ENCODE data around the gene SENP5. TPM values are rescaled to one million over a fixed set of nuclear protein-coding genes. Genes with fewer than 3 reads are reported as not detected.
A peak's percentile ranks its signal among the peaks of the same experiment; 100 is the strongest.

The SENP5 gene
- total RNA-seq, 2 donors from 2014 or later = 28.3 to 62.9 TPM

DNA sequence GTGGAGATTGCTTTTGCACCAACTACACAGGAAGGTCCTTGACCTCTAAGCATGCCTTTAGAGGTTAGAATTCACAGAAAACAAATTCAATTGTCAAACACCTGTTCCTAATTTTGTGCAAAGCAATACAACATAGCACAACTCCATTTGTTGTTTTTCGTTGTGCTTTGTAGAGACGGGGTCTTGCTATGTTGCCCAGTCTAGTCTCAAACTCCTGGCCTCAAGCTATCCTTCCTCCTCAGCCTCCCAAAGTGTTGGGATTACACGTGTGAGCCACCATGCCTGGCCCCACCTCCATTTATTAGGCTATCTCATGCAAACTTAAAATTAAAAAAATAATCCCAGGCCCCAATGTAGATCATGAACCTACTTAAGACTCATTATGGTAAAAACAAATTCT lies 68.6 kb downstream of the SENP5 start:
- no peak overlapping the region for H3K27ac ChIP-seq
- peaks cover 2% of the 10 kb centered on the region for H3K4me1 ChIP-seq (replicated peaks)
- H3K27me3 ChIP-seq (replicated peaks; ENCODE audit: insufficient read depth) = no peaks in the 10 kb centered on the region
- DNase-seq (ENCODE audit: low spot score) = no peak
- TF ChIP-seq POLR2A (IDR thresholded peaks at IDR 0.05) = no peak
- TF ChIP-seq, protein P1, sequence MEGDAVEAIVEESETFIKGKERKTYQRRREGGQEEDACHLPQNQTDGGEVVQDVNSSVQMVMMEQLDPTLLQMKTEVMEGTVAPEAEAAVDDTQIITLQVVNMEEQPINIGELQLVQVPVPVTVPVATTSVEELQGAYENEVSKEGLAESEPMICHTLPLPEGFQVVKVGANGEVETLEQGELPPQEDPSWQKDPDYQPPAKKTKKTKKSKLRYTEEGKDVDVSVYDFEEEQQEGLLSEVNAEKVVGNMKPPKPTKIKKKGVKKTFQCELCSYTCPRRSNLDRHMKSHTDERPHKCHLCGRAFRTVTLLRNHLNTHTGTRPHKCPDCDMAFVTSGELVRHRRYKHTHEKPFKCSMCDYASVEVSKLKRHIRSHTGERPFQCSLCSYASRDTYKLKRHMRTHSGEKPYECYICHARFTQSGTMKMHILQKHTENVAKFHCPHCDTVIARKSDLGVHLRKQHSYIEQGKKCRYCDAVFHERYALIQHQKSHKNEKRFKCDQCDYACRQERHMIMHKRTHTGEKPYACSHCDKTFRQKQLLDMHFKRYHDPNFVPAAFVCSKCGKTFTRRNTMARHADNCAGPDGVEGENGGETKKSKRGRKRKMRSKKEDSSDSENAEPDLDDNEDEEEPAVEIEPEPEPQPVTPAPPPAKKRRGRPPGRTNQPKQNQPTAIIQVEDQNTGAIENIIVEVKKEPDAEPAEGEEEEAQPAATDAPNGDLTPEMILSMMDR (IDR thresholded peaks at IDR 0.05) = no peak
- TF ChIP-seq POLR2AphosphoS5 (IDR thresholded peaks at IDR 0.05) = no peak
- intact Hi-C loops (cut with DNase I) = no loop called here
- H3K9me3 ChIP-seq = no peaks in the 10 kb centered on the region
- H3K36me3 ChIP-seq = peaks cover 2 to 5% of the 10 kb centered on the region in 2 donors
- 89% methylated on average over 3 of the region's 3 CpGs for WGBS
- H3K4me3 ChIP-seq = no peak overlapping the region

DNA sequence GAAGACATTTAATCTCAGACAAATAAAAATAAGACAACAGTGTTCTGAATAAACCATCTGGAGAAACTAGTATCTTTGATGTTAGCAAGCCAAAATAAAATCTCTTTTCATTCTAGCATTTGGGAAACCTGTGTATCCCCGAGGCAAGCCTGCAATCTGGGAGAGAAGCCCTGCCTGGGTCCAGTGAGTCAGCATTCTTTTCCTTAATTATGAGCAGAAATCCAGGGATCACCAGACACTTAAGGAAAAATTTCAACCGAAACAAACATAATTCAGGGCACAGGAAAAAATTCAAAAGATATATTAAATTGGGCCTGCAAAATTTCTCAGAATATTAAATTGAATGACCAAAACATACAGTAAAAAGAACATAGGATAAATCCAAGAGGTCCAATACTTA lies 70.4 kb downstream of the SENP5 start:
- 86% methylated on average over 2 of the region's 2 CpGs for WGBS
- Histone ChIP-seq H3K27ac (no peak overlapping the region), H3K36me3 (peaks cover 2 to 5% of the 10 kb centered on the region in 2 donors), H3K9me3 (no peaks in the 10 kb centered on the region), H3K4me1 (replicated peaks) (peaks cover 3% of the 10 kb centered on the region), H3K4me3 (no peak overlapping the region), H3K27me3 (replicated peaks; ENCODE audit: insufficient read depth) (no peaks in the 10 kb centered on the region)
- intact Hi-C loops (cut with DNase I) = no loop called here
- TF ChIP-seq POLR2A (IDR thresholded peaks at IDR 0.05) = no peak
- TF ChIP-seq POLR2AphosphoS5 (IDR thresholded peaks at IDR 0.05) = no peak
- TF ChIP-seq, protein P1 (IDR thresholded peaks at IDR 0.05) = no peak
- DNase-seq (ENCODE audit: low spot score) = no peak

DNA sequence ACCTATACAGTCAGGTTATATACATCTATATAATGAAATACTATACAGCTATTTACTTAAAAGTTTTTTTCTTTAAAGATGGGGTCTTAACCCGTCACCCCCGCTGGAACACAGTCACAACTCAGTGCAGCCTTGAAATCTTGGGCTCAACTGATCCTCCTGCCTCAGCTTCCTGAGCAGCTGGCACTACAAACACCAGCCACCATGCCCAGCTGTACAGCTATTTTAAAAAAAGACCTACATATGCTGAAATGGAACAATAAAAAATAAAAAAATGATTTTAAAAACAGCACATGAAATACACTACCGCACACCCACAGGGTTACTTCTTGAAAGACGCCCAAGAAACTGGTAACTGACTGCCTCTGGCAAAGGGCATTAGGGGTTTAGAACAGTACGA lies 70.9 kb downstream of the SENP5 start:
- no peaks in the 10 kb centered on the region for H3K9me3 ChIP-seq
- no peak overlapping the region for H3K27ac ChIP-seq
- 84% methylated on average over 5 of the region's 5 CpGs for WGBS
- no peak for DNase-seq (ENCODE audit: low spot score)
- no peaks in the 10 kb centered on the region for H3K27me3 ChIP-seq (replicated peaks; ENCODE audit: insufficient read depth)
- intact Hi-C loops (cut with DNase I) = no loop called here
- H3K4me1 ChIP-seq (replicated peaks) = peaks cover 7% of the 10 kb centered on the region
- TF ChIP-seq POLR2AphosphoS5 (IDR thresholded peaks at IDR 0.05) = no peak
- TF ChIP-seq, protein P1 (IDR thresholded peaks at IDR 0.05) = no peak
- no peak for TF ChIP-seq POLR2A (IDR thresholded peaks at IDR 0.05)
- H3K36me3 ChIP-seq = peaks cover 2 to 5% of the 10 kb centered on the region in 2 donors
- no peak overlapping the region for H3K4me3 ChIP-seq

DNA sequence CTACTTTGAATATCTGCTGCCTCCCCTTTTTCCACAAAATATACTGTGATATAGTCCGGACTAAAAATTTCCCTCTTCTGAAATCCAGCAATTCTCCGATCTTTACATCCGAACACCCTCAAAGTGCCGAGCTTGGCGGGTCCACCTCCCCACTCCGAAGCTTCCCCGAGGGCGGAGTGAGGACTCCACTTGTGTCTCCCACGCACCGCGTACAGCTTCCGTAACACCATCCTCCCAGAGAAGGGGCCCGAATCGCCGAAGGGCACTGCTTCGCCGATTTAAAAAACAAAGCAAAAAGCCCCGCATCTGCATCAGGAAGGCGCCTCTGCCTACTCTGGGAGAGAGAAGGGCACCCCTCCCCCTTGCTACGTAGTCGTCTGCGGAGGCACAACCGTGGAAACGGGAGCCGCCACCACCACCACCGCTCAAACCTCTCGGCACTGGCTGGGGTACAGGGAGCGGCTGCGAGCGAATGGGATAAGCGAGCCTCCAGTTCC lies 74.1 kb downstream of the SENP5 start:
- TF ChIP-seq POLR2AphosphoS5 (IDR thresholded peaks at IDR 0.05) (no peak), POLR2A (IDR thresholded peaks at IDR 0.05) (no peak)
- TF ChIP-seq, protein P1 (IDR thresholded peaks at IDR 0.05) = no peak
- H3K27me3 ChIP-seq (replicated peaks; ENCODE audit: insufficient read depth) = no peaks in the 10 kb centered on the region
- no peak for DNase-seq (ENCODE audit: low spot score)
- 1% methylated on average over 30 of the region's 31 CpGs for WGBS
- intact Hi-C loops (cut with DNase I) = loop anchor here (5.0 kb wide), 1 partner anchor 74 kb away; the partner anchor contains the start of gene SENP5
- H3K9me3 ChIP-seq = no peaks in the 10 kb centered on the region
- H3K27ac ChIP-seq = peak overlapping the region; percentile 87 to 89
- peak overlapping the region; percentile 90 to 100 for H3K4me3 ChIP-seq
- H3K36me3 ChIP-seq = peaks cover 2 to 5% of the 10 kb centered on the region in 2 donors
- peaks cover 8% of the 10 kb centered on the region for H3K4me1 ChIP-seq (replicated peaks)

DNA sequence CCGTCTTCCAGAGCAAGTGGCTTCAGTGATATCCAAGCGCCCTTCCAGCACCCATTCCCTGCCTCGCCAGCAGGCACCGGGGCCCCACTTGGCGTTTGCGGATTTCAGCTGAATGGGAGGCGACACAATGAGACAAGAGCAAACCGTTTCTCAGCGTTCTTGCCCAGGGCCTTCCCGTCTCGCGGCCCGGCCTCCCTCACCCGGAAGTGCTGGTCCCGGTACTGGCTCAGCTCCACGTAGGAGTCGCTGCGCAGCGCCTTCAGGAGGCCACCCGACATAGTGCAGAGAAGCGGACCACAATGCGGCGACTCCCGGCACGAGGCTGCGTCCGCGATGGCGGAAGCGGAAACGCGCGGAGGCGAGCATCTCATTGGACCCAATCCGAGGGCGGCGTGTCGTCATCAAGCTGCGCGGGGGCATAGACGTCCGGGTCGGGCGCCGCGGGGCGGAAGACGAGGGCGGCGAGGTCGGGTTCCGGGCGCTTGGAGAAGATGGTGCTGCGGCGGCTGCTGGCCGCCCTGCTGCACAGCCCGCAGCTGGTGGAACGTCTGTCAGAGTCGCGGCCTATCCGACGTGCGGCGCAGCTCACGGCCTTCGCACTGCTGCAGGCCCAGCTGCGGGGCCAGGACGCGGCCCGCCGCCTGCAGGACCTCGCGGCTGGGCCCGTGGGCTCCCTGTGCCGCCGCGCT lies 74.7 kb downstream of the SENP5 start, which contains the start of gene NCBP2:
Gene NCBP2 (minus strand): TSS at position 303 of the 689 bp plus-strand sequence. CDS start 25 bp downstream, at position 278.
- H3K27me3 ChIP-seq (replicated peaks; ENCODE audit: insufficient read depth) = no peaks in the 10 kb centered on the region
- H3K4me1 ChIP-seq (replicated peaks) = peaks cover 8% of the 10 kb centered on the region
- peak within 1 kb of the TSS; percentile 90 to 100 for H3K4me3 ChIP-seq
- intact Hi-C loops (cut with DNase I) = loop anchor here (5.0 kb wide), 1 partner anchor 75 kb away; the partner anchor contains the start of gene SENP5
- H3K36me3 ChIP-seq = peaks cover 2% of the 10 kb centered on the region in 2 donors
- TF ChIP-seq POLR2AphosphoS5 (IDR thresholded peaks at IDR 0.05) = peak; percentile 100
- TF ChIP-seq, protein P1 (IDR thresholded peaks at IDR 0.05) = peak; percentile 12 to 81 (median 50)
- TF ChIP-seq POLR2A (IDR thresholded peaks at IDR 0.05) = peak; percentile 47
- no peaks in the 10 kb centered on the region for H3K9me3 ChIP-seq
- peak; percentile 96 for DNase-seq (ENCODE audit: low spot score)
- H3K27ac ChIP-seq = peak within 1 kb of the TSS; percentile 87 to 89
- under 1% methylated on average over 72 of the region's 77 CpGs for WGBS

Measured in prostate gland (tissue), 2 donors.